ENCODE measurements around the gene RABGAP1.

Gene RABGAP1

GRCh38 chr9:123007269-123007668, 66.4 kb downstream of the RABGAP1 start:
- no peak for DNase-seq

GRCh38 chr9:123008909-123009308, 68.1 kb downstream of the RABGAP1 start:
- no peak for DNase-seq

- DNase-seq, result no peak
These were observed 70.6 kb downstream of the RABGAP1 start for GRCh38 chr9:123011380-123011779.

- no peak for DNase-seq
These were observed 71.2 kb downstream of the RABGAP1 start for GRCh38 chr9:123011878-123012528.

- no peak for DNase-seq
These were observed 75.8 kb downstream of the RABGAP1 start for GRCh38 chr9:123016631-123017030.

GRCh38 chr9:123020796-123021195, 80.0 kb downstream of the RABGAP1 start:
- DNase-seq, result no peak

GRCh38 chr9:123026425-123026824, 85.6 kb downstream of the RABGAP1 start:
- no peak for DNase-seq

- no peak for DNase-seq
These were observed 86.7 kb downstream of the RABGAP1 start for GRCh38 chr9:123027517-123027916.

- DNase-seq, result no peak
These were observed 87.3 kb downstream of the RABGAP1 start for GRCh38 chr9:123028136-123028535.

GRCh38 chr9:123028973-123029372, 88.2 kb downstream of the RABGAP1 start:
- no peak for DNase-seq

- DNase-seq, result no peak
These were observed 91.1 kb downstream of the RABGAP1 start for GRCh38 chr9:123031963-123032362.

- DNase-seq, result no peak
These were observed 92.5 kb downstream of the RABGAP1 start, which contains the start of gene GPR21 for GRCh38 chr9:123033352-123033751. GPR21 (plus strand) TSS chr9:123033667; CDS start chr9:123034567, 900 bp downstream.

GRCh38 chr9:123033864-123034601, 93.2 kb downstream of the RABGAP1 start:
- no peak for DNase-seq

GRCh38 chr9:123034881-123035510, 94.2 kb downstream of the RABGAP1 start:
- no peak for DNase-seq

GRCh38 chr9:123035791-123036190, 95.0 kb downstream of the RABGAP1 start:
- no peak for DNase-seq

GRCh38 chr9:123036893-123037545, 96.2 kb downstream of the RABGAP1 start:
- no peak for DNase-seq

- DNase-seq, result no peak
These were observed 98.9 kb downstream of the RABGAP1 start for GRCh38 chr9:123039617-123040219.

GRCh38 chr9:123040801-123041200, 100.0 kb downstream of the RABGAP1 start:
- DNase-seq, result no peak

GRCh38 chr9:123041489-123041888, 100.7 kb downstream of the RABGAP1 start:
- DNase-seq, result no peak

GRCh38 chr9:123043081-123043939, 102.5 kb downstream of the RABGAP1 start:
- no peak for DNase-seq

GRCh38 chr9:123044586-123044985, 103.8 kb downstream of the RABGAP1 start:
- DNase-seq, result no peak

All from right kidney (tissue), 1 donor.